NOMO-1 (cell line): Measurements from ENCODE around the gene ANGPTL1.
"Not testable (repeated sequence)": the region's sequence is repeated elsewhere in the genome, so short reads cannot be mapped to it uniquely, and the experiment has no call there.

Experiments
- DNase-seq, 2 experiments: peaks; one replicate each; lab custom pipeline; 2025; ENCODE audit not compliant: unreplicated experiment in 2 of 2; lab: John Stamatoyannopoulos, UW

ANGPTL1 gene

GRCh38 chr1:178868706-178869105 lies 2.2 kb downstream of the ANGPTL1 start:
- no peak for DNase-seq

GRCh38 chr1:178867670-178868069 lies 3.2 kb downstream of the ANGPTL1 start:
- peak in 1 of 2 experiments; percentile 68 for DNase-seq

- no peak for DNase-seq
Observed at GRCh38 chr1:178864326-178864725, 6.6 kb downstream of the ANGPTL1 start.

GRCh38 chr1:178862864-178863263 lies 8.0 kb downstream of the ANGPTL1 start:
- DNase-seq: no peak

GRCh38 chr1:178862416-178862815 lies 8.5 kb downstream of the ANGPTL1 start:
- no peak for DNase-seq

- DNase-seq: no peak
Observed at GRCh38 chr1:178857126-178857525, 13.8 kb downstream of the ANGPTL1 start.

GRCh38 chr1:178849918-178850317 lies 21.0 kb downstream of the ANGPTL1 start:
- no peak for DNase-seq

- not testable (repeated sequence) for DNase-seq
Observed at GRCh38 chr1:178847919-178848318, 23.0 kb downstream of the ANGPTL1 start.

- DNase-seq: no peak
Observed at GRCh38 chr1:178847396-178847849, 23.5 kb downstream of the ANGPTL1 start.

GRCh38 chr1:178846306-178846705 lies 24.6 kb downstream of the ANGPTL1 start:
- no peak for DNase-seq

GRCh38 chr1:178844436-178844835 lies 26.4 kb downstream of the ANGPTL1 start:
- DNase-seq: no peak

GRCh38 chr1:178825167-178825566 lies 45.7 kb downstream of the ANGPTL1 start:
- no peak for DNase-seq

- DNase-seq: no peak
Observed at GRCh38 chr1:178821134-178821866, 49.6 kb downstream of the ANGPTL1 start.

GRCh38 chr1:178819123-178819522 lies 51.8 kb downstream of the ANGPTL1 start:
- DNase-seq: no peak

GRCh38 chr1:178818416-178818815 lies 52.5 kb downstream of the ANGPTL1 start:
- no peak for DNase-seq

- DNase-seq: no peak
Observed at GRCh38 chr1:178810585-178810984, 60.3 kb downstream of the ANGPTL1 start.

GRCh38 chr1:178808529-178808928 lies 62.3 kb downstream of the ANGPTL1 start:
- no peak for DNase-seq

- no peak for DNase-seq
Observed at GRCh38 chr1:178806665-178807300, 64.1 kb downstream of the ANGPTL1 start.

- no peak for DNase-seq
Observed at GRCh38 chr1:178802873-178803272, 68.0 kb downstream of the ANGPTL1 start.
